H1 (cell line): Measurements from ENCODE around the gene RIPOR3. TPM values are rescaled to one million over a fixed set of nuclear protein-coding genes. Genes with fewer than 3 reads are reported as not detected.

Source experiments
- CTCF ChIA-PET: fragments of 300-600 bp; sonication (Branson Sonifier 250); formaldehyde crosslinking; loops from one replicate; lab custom pipeline; 2021; ENCODE audit not compliant: partially characterized antibody; lab: Charles Lee
- POLR2A ChIA-PET: fragments of 300-600 bp; sonication (Branson Sonifier 250); formaldehyde crosslinking; loops from one replicate; lab custom pipeline; 2021; ENCODE audit warnings: inconsistent platforms; ENCODE audit not compliant: partially characterized antibody; lab: Charles Lee
- DNase-seq, 2 experiments: peaks; one replicate each; pipeline versions ENCODE4 v3.0.0 to v3.0.0-alpha.2; 2010 to 2022; ENCODE audit warnings: low spot score in 2 of 2, low read depth in 1 of 2, mixed read lengths in 1 of 2
- FAIRE-seq: peaks from 2 replicates; lab custom pipeline; 2011; peaks lifted over from hg19 to GRCh38; lab: Jason Lieb, UNC
- H2AFZ ChIP-seq: 2 replicates; pipeline ENCODE4 v1.8.1; 2012; ENCODE audit warnings: low read length, inconsistent platforms
- H2AK5ac ChIP-seq: 2 replicates; pipeline ENCODE4 v1.6.1; 2013; ENCODE audit warnings: low read depth, low read length
- H2BK120ac ChIP-seq: replicated peaks from 2 replicates; pipeline ENCODE3; 2013; ENCODE audit warnings: low read depth, low read length, inconsistent platforms
- H2BK12ac ChIP-seq: 2 replicates; pipeline ENCODE4 v1.6.1; 2013; ENCODE audit warnings: low read depth, low read length
- H2BK15ac ChIP-seq: 2 replicates; pipeline ENCODE4 v1.6.1; 2013; ENCODE audit warnings: low read length
- H2BK20ac ChIP-seq: 2 replicates; pipeline ENCODE4 v1.6.1; 2013; ENCODE audit warnings: low read length
- H2BK5ac ChIP-seq: 2 replicates; pipeline ENCODE4 v1.6.1; 2013; ENCODE audit warnings: low read depth, low read length
- H3K14ac ChIP-seq: 2 replicates; pipeline ENCODE4 v1.6.1; 2013; ENCODE audit warnings: inconsistent platforms; ENCODE audit not compliant: insufficient read length
- H3K18ac ChIP-seq: 2 replicates; pipeline ENCODE4 v1.6.1; 2013; ENCODE audit warnings: low read length; ENCODE audit errors: extremely low read depth
- H3K23ac ChIP-seq: 2 replicates; pipeline ENCODE4 v1.6.1; 2013; ENCODE audit warnings: inconsistent platforms; ENCODE audit not compliant: insufficient read length
- H3K23me2 ChIP-seq: 2 replicates; pipeline ENCODE4 v1.6.1; 2013; ENCODE audit warnings: low read depth, low read length
- H3K27ac ChIP-seq: 2 replicates; pipeline ENCODE4 v1.6.1; 2011; ENCODE audit warnings: low read depth, low read length, inconsistent platforms
- H3K27me3 ChIP-seq, 4 experiments: replicated peaks in 1 of 4; 1 replicate in 1 of 4; 2 replicates in 3 of 4; pipeline versions ENCODE4 v1.6.1 to v1.8.1; 2011 to 2013; ENCODE audit warnings: low read length in 3 of 4, mild to moderate bottlenecking in 3 of 4, inconsistent platforms in 2 of 4, mixed read lengths in 2 of 4, moderate library complexity in 1 of 4; ENCODE audit not compliant: control insufficient read depth in 3 of 4, insufficient read depth in 3 of 4; ENCODE audit errors: extremely low read depth in 1 of 4
- H3K36me3 ChIP-seq, 4 experiments: 2 replicates each; pipeline versions ENCODE4 v1.6.1 to v1.8.1; 2011 to 2013; ENCODE audit warnings: mild to moderate bottlenecking in 4 of 4, low read length in 3 of 4, moderate library complexity in 2 of 4, control low read depth in 1 of 4, inconsistent platforms in 1 of 4; ENCODE audit not compliant: insufficient read depth in 4 of 4, control insufficient read depth in 2 of 4
- H3K4ac ChIP-seq: replicated peaks from 2 replicates; pipeline ENCODE3; 2013; ENCODE audit warnings: low read length, low read depth, mixed read lengths, inconsistent platforms; ENCODE audit not compliant: insufficient read length
- H3K4me1 ChIP-seq, 4 experiments: replicated peaks in 1 of 4; 1 replicate in 1 of 4; 2 replicates in 3 of 4; pipeline versions ENCODE4 v1.6.1 to v1.8.1; 2011 to 2013; ENCODE audit warnings: low read length in 3 of 4, inconsistent platforms in 2 of 4, mixed read lengths in 1 of 4; ENCODE audit not compliant: insufficient read depth in 4 of 4, control insufficient read depth in 3 of 4
- H3K4me2 ChIP-seq, 2 experiments: 2 replicates each; pipeline versions ENCODE4 v1.6.1 to v1.8.1; 2011 to 2013; ENCODE audit warnings: low read depth in 2 of 2, low read length in 2 of 2, control low read depth in 1 of 2, inconsistent platforms in 1 of 2, mild to moderate bottlenecking in 1 of 2; ENCODE audit not compliant: insufficient read depth in 1 of 2
- H3K4me3 ChIP-seq, 4 experiments: fragments of 200-600, 300-600 bp in 1 of 4; sonication (generic), shearing (Covaris generic), sonication (Bioruptor Twin) in 1 of 4; 2 replicates each; pipeline versions ENCODE4 v1.5.1 to v1.8.1; 2011 to 2016; ENCODE audit warnings: low read length in 4 of 4, low read depth in 3 of 4, control low read depth in 2 of 4, inconsistent platforms in 2 of 4, mild to moderate bottlenecking in 2 of 4, mixed read lengths in 1 of 4, moderate library complexity in 1 of 4; ENCODE audit not compliant: insufficient read depth in 2 of 4; ENCODE audit errors: extremely low read depth in 1 of 4
- H3K56ac ChIP-seq: replicated peaks from 2 replicates; pipeline ENCODE3; 2013; ENCODE audit warnings: low read depth, mild to moderate bottlenecking, mixed read lengths, low read length, inconsistent platforms; ENCODE audit not compliant: insufficient read length
- H3K79me1 ChIP-seq: 2 replicates; pipeline ENCODE4 v1.6.1; 2013; ENCODE audit warnings: low read depth, low read length, control low read depth
- H3K79me2 ChIP-seq, 2 experiments: 2 replicates each; pipeline versions ENCODE4 v1.6.1 to v1.8.1; 2012 to 2013; ENCODE audit warnings: low read length in 2 of 2, mild to moderate bottlenecking in 2 of 2, inconsistent platforms in 1 of 2; ENCODE audit not compliant: insufficient read depth in 2 of 2, control insufficient read depth in 1 of 2
- H3K9ac ChIP-seq, 4 experiments: replicated peaks in 1 of 4; 1 replicate in 1 of 4; 2 replicates in 3 of 4; pipeline versions ENCODE4 v1.6.1 to v1.8.1; 2011 to 2013; ENCODE audit warnings: low read depth in 3 of 4, low read length in 3 of 4, control low read depth in 2 of 4, mild to moderate bottlenecking in 2 of 4, moderate library complexity in 2 of 4, inconsistent platforms in 1 of 4; ENCODE audit errors: extremely low read depth in 1 of 4
- H3K9me3 ChIP-seq, 2 experiments: 2 replicates each; pipeline versions ENCODE4 v1.6.1 to v1.8.1; 2012 to 2013; ENCODE audit warnings: mild to moderate bottlenecking in 2 of 2, moderate library complexity in 2 of 2, control low read depth in 1 of 2, inconsistent platforms in 1 of 2, low read depth in 1 of 2, low read length in 1 of 2, mixed read lengths in 1 of 2; ENCODE audit not compliant: insufficient read depth in 2 of 2
- H4K20me1 ChIP-seq, 2 experiments: replicated peaks in 1 of 2; 2 replicates each; pipeline versions ENCODE3 to v1.8.1; 2011 to 2013; ENCODE audit warnings: inconsistent platforms in 2 of 2, low read length in 2 of 2, mild to moderate bottlenecking in 1 of 2; ENCODE audit not compliant: insufficient read depth in 2 of 2, control insufficient read depth in 1 of 2
- H4K5ac ChIP-seq: 2 replicates; pipeline ENCODE4 v1.6.1; 2013; ENCODE audit warnings: low read length, low read depth, mixed read lengths, inconsistent platforms; ENCODE audit not compliant: insufficient read length
- H4K8ac ChIP-seq: 2 replicates; pipeline ENCODE4 v1.8.0; 2013; ENCODE audit warnings: mild to moderate bottlenecking, moderate library complexity, low read length, inconsistent platforms; ENCODE audit not compliant: insufficient read depth; ENCODE audit errors: extremely low read depth
- H4K91ac ChIP-seq: replicated peaks from 2 replicates; pipeline ENCODE3; 2013; ENCODE audit warnings: low read length, mixed read lengths, inconsistent platforms; ENCODE audit not compliant: insufficient read length
- BACH1 ChIP-seq: IDR thresholded peaks from 2 replicates; pipeline ENCODE4 v1.6.1; 2012; ENCODE audit warnings: low read length, improper control_type of control experiment
- CHD1 ChIP-seq: IDR thresholded peaks from 2 replicates; pipeline ENCODE4 v1.6.1; 2012; ENCODE audit warnings: low read depth, low read length, improper control_type of control experiment
- CREB1 ChIP-seq: IDR thresholded peaks from 2 replicates; pipeline ENCODE4 v1.6.1; 2012; ENCODE audit warnings: inconsistent platforms
- EGR1 ChIP-seq: IDR thresholded peaks from 2 replicates; pipeline ENCODE4 v1.6.1; 2011; ENCODE audit warnings: low read depth, low read length, borderline replicate concordance
- HDAC2 ChIP-seq, 2 experiments: fragments of 300-600 bp in 1 of 2; sonication (generic) in 1 of 2; IDR thresholded peaks; 2 replicates each; pipeline ENCODE4 v1.6.1; 2011 to 2012; ENCODE audit warnings: low read depth in 2 of 2, low read length in 2 of 2, mild to moderate bottlenecking in 2 of 2, moderate library complexity in 2 of 2, borderline replicate concordance in 1 of 2, inconsistent platforms in 1 of 2
- JUND ChIP-seq: IDR thresholded peaks from 2 replicates; pipeline ENCODE4 v1.6.1; 2011; ENCODE audit warnings: mild to moderate bottlenecking, improper control_type of control experiment, low read length
- POLR2A ChIP-seq, 2 experiments: IDR thresholded peaks; 1 replicate in 1 of 2; 2 replicates in 1 of 2; pipeline ENCODE4 v1.6.1; 2011; ENCODE audit warnings: low read depth in 2 of 2, low read length in 2 of 2, mild to moderate bottlenecking in 2 of 2; ENCODE audit errors: control extremely low read depth in 1 of 2
- POLR2AphosphoS5 ChIP-seq: IDR thresholded peaks from 2 replicates; pipeline ENCODE4 v1.6.1; 2011; ENCODE audit warnings: low read depth, low read length
- RNF2 ChIP-seq: fragments of 200-900, 300-1000 bp; sonication (generic); IDR thresholded peaks from 2 replicates; pipeline ENCODE4 v1.7.1; 2016; ENCODE audit warnings: borderline replicate concordance, low read depth, mild to moderate bottlenecking, antibody characterized with exemption, low read length; ENCODE audit not compliant: poor library complexity, severe bottlenecking; ENCODE audit errors: missing control alignments
- SIN3A ChIP-seq, 2 experiments: IDR thresholded peaks in 1 of 2; conservative IDR thresholded peaks in 1 of 2; 2 replicates each; pipeline ENCODE4 v1.6.1; 2011 to 2012; ENCODE audit warnings: low read length in 2 of 2, improper control_type of control experiment in 1 of 2, low read depth in 1 of 2, mild to moderate bottlenecking in 1 of 2
- SIRT6 ChIP-seq: IDR thresholded peaks from one replicate; pipeline ENCODE4 v1.7.1; 2012; ENCODE audit warnings: low read length, inconsistent platforms
- TAF1 ChIP-seq: IDR thresholded peaks from 2 replicates; pipeline ENCODE4 v1.6.1; 2011; ENCODE audit warnings: mild to moderate bottlenecking, low read depth, low read length
- WGBS, 2 experiments: shearing (Covaris generic) in 1 of 2; methylation state at CpG; one replicate each; pipeline versions ENCODE4 v1.1.6 to v1.1.7; 2013 to 2015; ENCODE audit warnings: low lambda C conversion rate in 2 of 2, mixed read lengths in 2 of 2, inconsistent platforms in 1 of 2, low coverage in 1 of 2, missing lambda C conversion rate in 1 of 2; ENCODE audit not compliant: insufficient replicate concordance in 2 of 2, insufficient coverage in 1 of 2, insufficient read length in 1 of 2; ENCODE audit errors: extremely low coverage in 1 of 2, missing lambda C conversion rate in 1 of 2; 5-methylcytosine and 5-hydroxymethylcytosine counted together
- polyA plus RNA-seq, 7 experiments: library from polyadenylated mRNA; depleted of rRNA in 3 of 7; stranded (reverse) in 5 of 7; unstranded in 2 of 7; fragments of >200 nt in 5 of 7; fragments of 200-250 nt in 2 of 7; gene quantifications; 1 replicate in 5 of 7; 2 replicates in 1 of 7; 4 replicates in 1 of 7; pipeline versions ENCODE4 v1.2.1 to v1.2.3, GENCODE V29; 2011 to 2013; ENCODE audit warnings: missing spikeins in 2 of 7, mixed read lengths in 2 of 7
- total RNA-seq: library from RNA; stranded (reverse); fragmentation: NEBNext Ultra II Directional; extraction: Animal tissue kit (Norgen Biotek cat#: 25700); gene quantifications from 2 replicates; pipeline ENCODE4 v1.2.1, GENCODE V29; 2021

Gene RIPOR3
- total and polyA plus RNA-seq, 2 of the 8 experiments (the other 6 are each of a cell fraction or from before 2014, with no cell fraction given): 3.6 to 4.5 TPM

DNA sequence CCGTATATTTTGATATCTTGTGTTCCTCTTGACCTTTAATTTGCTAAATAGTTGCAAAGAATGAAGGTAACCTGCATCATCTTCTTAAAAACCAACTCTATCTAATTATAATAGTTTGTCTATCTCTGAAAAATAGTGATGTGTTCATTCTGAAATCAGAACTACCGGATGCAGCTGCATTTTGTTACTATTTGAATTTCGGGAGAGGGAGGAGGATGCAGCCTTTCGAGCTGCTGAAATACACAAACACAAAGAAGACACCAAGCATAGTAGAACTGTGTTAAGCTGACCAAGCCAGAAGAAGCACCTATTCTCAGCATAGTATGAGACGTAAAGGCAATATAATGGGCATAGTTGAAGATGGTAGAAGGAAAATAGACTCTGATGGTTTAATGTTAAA lies 148.0 kb downstream of the RIPOR3 start:
- WGBS, 2 experiments: 87% methylated on average over 5 of the region's 5 CpGs; no CpG with 5 or more reads in 1 of the 2 experiments
- Histone ChIP-seq H3K23me2 (no peaks in the 10 kb centered on the region), H2BK20ac (no peak overlapping the region), H4K91ac (no peak overlapping the region), H2BK5ac (no peak overlapping the region), H3K4me3 (no peak overlapping the region), H2BK15ac (no peak overlapping the region), H3K23ac (no peak overlapping the region), H3K56ac (no peak overlapping the region), H3K4me2 (no peak overlapping the region), H3K27me3 (no peaks in the 10 kb centered on the region), H3K18ac (no peak overlapping the region), H2AFZ (no peak overlapping the region), H3K79me1 (peaks cover 6% of the 10 kb centered on the region), H4K20me1 (peaks cover 5 to 7% of the 10 kb centered on the region in 2 experiments), H3K79me2 (peaks cover 5 to 33% of the 10 kb centered on the region in 2 experiments; a peak in 2 of 4 replicates), H4K8ac (no peak overlapping the region), H3K14ac (no peak overlapping the region), H3K9me3 (no peaks in the 10 kb centered on the region), H3K9ac (no peak overlapping the region), H3K4me1 (peaks cover 0 to 6% (median 3%) of the 10 kb centered on the region in 4 experiments; a peak in 3 of 7 replicates), H2BK120ac (no peak overlapping the region), H3K36me3 (no peaks in the 10 kb centered on the region), H3K27ac (no peak overlapping the region), H3K4ac (no peak overlapping the region), H2AK5ac (no peak overlapping the region), H2BK12ac (no peak overlapping the region), H4K5ac (no peak overlapping the region)
- FAIRE-seq: no peak
- CTCF ChIA-PET: interaction anchor here (1.0 to 2.3 kb wide), 3 partner anchors 30 to 261 kb away, joined by 3 to 6 read pairs (median 3); no protein-coding TSS in a partner anchor
- DNase-seq: no peak
- POLR2A ChIA-PET: interaction anchor here (1.8 to 2.0 kb wide), 2 partner anchors 14 to 33 kb away, joined by 4 to 5 read pairs; partner anchors contain the start of gene PTPN1
- TF ChIP-seq RNF2 (no peak), HDAC2 (IDR thresholded peaks at IDR 0.05; ENCODE audit: borderline replicate concordance in 1 of 2, low read depth in 2 of 2, low read length in 2 of 2) (no peak), POLR2AphosphoS5 (no peak), JUND (no peak), EGR1 (no peak), SIN3A (conservative IDR thresholded peaks at IDR 0.05 in 1 of 2, IDR thresholded peaks at IDR 0.05 in 1 of 2; ENCODE audit: low read depth in 1 of 2, low read length in 2 of 2) (no peak), TAF1 (no peak), BACH1 (no peak), CHD1 (no peak), SIRT6 (no peak), POLR2A (IDR thresholded peaks at IDR 0.05; ENCODE audit: control extremely low read depth in 1 of 2, low read depth in 2 of 2, low read length in 2 of 2) (no peak), CREB1 (no peak)
